ENCODE measurements around the gene HPCAL1.

DNA sequence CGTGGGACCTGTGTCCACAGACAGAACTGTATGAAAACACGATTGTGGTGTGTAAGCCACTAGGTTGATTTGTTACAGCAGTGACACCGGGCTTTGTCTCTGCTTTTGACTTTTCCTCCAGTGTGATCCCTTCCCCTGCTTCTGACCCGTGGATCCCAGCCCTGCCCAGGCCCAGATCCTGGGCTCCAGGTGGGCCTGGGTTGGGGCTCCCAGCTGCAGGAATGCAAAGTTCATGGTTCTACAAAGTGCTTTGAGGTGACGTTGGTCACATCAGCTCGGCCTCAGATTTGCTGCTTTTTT, 26.8 kb downstream of the HPCAL1 start:
- TF ChIP-seq, protein P1, sequence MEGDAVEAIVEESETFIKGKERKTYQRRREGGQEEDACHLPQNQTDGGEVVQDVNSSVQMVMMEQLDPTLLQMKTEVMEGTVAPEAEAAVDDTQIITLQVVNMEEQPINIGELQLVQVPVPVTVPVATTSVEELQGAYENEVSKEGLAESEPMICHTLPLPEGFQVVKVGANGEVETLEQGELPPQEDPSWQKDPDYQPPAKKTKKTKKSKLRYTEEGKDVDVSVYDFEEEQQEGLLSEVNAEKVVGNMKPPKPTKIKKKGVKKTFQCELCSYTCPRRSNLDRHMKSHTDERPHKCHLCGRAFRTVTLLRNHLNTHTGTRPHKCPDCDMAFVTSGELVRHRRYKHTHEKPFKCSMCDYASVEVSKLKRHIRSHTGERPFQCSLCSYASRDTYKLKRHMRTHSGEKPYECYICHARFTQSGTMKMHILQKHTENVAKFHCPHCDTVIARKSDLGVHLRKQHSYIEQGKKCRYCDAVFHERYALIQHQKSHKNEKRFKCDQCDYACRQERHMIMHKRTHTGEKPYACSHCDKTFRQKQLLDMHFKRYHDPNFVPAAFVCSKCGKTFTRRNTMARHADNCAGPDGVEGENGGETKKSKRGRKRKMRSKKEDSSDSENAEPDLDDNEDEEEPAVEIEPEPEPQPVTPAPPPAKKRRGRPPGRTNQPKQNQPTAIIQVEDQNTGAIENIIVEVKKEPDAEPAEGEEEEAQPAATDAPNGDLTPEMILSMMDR (IDR thresholded peaks at IDR 0.05; ENCODE audit: insufficient read depth, low read depth, low read length) = no peak
- no peak for TF ChIP-seq EZH2 (IDR thresholded peaks at IDR 0.05; ENCODE audit: insufficient read depth, low read length)
